ENCODE data around the gene GPR153. TPM values are rescaled to one million over a fixed set of nuclear protein-coding genes. Genes with fewer than 3 reads are reported as not detected.

GPR153 gene
- polyA plus RNA-seq, 1 donor from 2014 or later = 26.9 TPM

- H3K4me2 ChIP-seq (ENCODE audit: low read length) = no peak overlapping the region
- H3K79me2 ChIP-seq (replicated peaks; ENCODE audit: insufficient read depth, low read length) = no peaks in the 10 kb centered on the region
- H3K27me3 ChIP-seq (ENCODE audit: insufficient read depth, low read depth, low read length) = peaks cover 63% of the 10 kb centered on the region
- H3K36me3 ChIP-seq (ENCODE audit: insufficient read depth, low read length) = no peaks in the 10 kb centered on the region
- no peak overlapping the region for H2AFZ ChIP-seq (ENCODE audit: low read depth, low read length)
- no peaks in the 10 kb centered on the region for H3F3A ChIP-seq (ENCODE audit: insufficient read depth, low read length, poor library complexity, severe bottlenecking)
- peak overlapping the region; percentile 5 for H3K9ac ChIP-seq (ENCODE audit: low read length)
- peak overlapping the region; percentile 49 for H3K4me3 ChIP-seq (ENCODE audit: low read length)
- H3K9me2 ChIP-seq (ENCODE audit: insufficient read depth, low read length) = no peaks in the 10 kb centered on the region
- no peaks in the 10 kb centered on the region for H3K9me3 ChIP-seq (ENCODE audit: low read length)
- no peaks in the 10 kb centered on the region for H4K20me1 ChIP-seq (ENCODE audit: insufficient read depth)
- H3K27ac ChIP-seq (ENCODE audit: low read length) = no peak overlapping the region
- TF ChIP-seq EZH2 (IDR thresholded peaks at IDR 0.05; ENCODE audit: borderline replicate concordance, insufficient read depth, low read length, poor library complexity, severe bottlenecking) (peak; percentile 66), MXI1 (conservative IDR thresholded peaks at IDR 0.05; ENCODE audit: poor library complexity, severe bottlenecking) (no peak), EP300 (conservative IDR thresholded peaks at IDR 0.05; ENCODE audit: poor library complexity, severe bottlenecking) (no peak), SMC3 (conservative IDR thresholded peaks at IDR 0.05; ENCODE audit: poor library complexity) (no peak), TAF1 (IDR thresholded peaks at IDR 0.05; ENCODE audit: low read depth) (no peak), CTCF (IDR thresholded peaks at IDR 0.05; ENCODE audit: poor library complexity, severe bottlenecking) (no peak)
Measured at GRCh38 chr1:6241887-6242740, 18.8 kb downstream of the GPR153 start.

GRCh38 chr1:6241107-6241886, 19.6 kb downstream of the GPR153 start:
- Histone ChIP-seq H3K4me2 (ENCODE audit: low read length) (no peak overlapping the region), H3K4me3 (ENCODE audit: low read length) (peak overlapping the region; percentile 49), H3K9me3 (ENCODE audit: low read length) (no peaks in the 10 kb centered on the region), H4K20me1 (ENCODE audit: insufficient read depth) (no peaks in the 10 kb centered on the region), H3K27ac (ENCODE audit: low read length) (no peak overlapping the region), H2AFZ (ENCODE audit: low read depth, low read length) (no peak overlapping the region), H3F3A (ENCODE audit: insufficient read depth, low read length, poor library complexity, severe bottlenecking) (no peaks in the 10 kb centered on the region), H3K36me3 (ENCODE audit: insufficient read depth, low read length) (no peaks in the 10 kb centered on the region), H3K9me2 (ENCODE audit: insufficient read depth, low read length) (no peaks in the 10 kb centered on the region), H3K27me3 (ENCODE audit: insufficient read depth, low read depth, low read length) (peaks cover 63% of the 10 kb centered on the region), H3K9ac (ENCODE audit: low read length) (peak overlapping the region; percentile 5), H3K79me2 (replicated peaks; ENCODE audit: insufficient read depth, low read length) (no peaks in the 10 kb centered on the region)
- TF ChIP-seq REST (IDR thresholded peaks at IDR 0.05; ENCODE audit: borderline replicate concordance) (no peak), SMC3 (conservative IDR thresholded peaks at IDR 0.05; ENCODE audit: poor library complexity) (no peak), EP300 (conservative IDR thresholded peaks at IDR 0.05; ENCODE audit: poor library complexity, severe bottlenecking) (no peak), CTCF (IDR thresholded peaks at IDR 0.05; ENCODE audit: poor library complexity, severe bottlenecking) (no peak), EZH2 (IDR thresholded peaks at IDR 0.05; ENCODE audit: borderline replicate concordance, insufficient read depth, low read length, poor library complexity, severe bottlenecking) (no peak), TAF1 (IDR thresholded peaks at IDR 0.05; ENCODE audit: low read depth) (no peak), RAD21 (conservative IDR thresholded peaks at IDR 0.05) (no peak), MXI1 (conservative IDR thresholded peaks at IDR 0.05; ENCODE audit: poor library complexity, severe bottlenecking) (no peak), POLR2AphosphoS5 (IDR thresholded peaks at IDR 0.05) (no peak)

All from neural cell (in vitro differentiated cells).